SKM-1 treated with dmso at 0.1 percent for 144 hours (cell line): ENCODE measurements around the gene HIRA.

ENCODE experiments used
- DNase-seq: peaks from one replicate; lab custom pipeline; 2025; ENCODE audit not compliant: unreplicated experiment; lab: John Stamatoyannopoulos, UW

The HIRA gene

GRCh38 chr22:19287889-19288288 is 143.6 kb downstream of the HIRA start:
- DNase-seq = no peak

- no peak for DNase-seq
These were observed 144.3 kb downstream of the HIRA start for GRCh38 chr22:19287076-19287707.

DNA sequence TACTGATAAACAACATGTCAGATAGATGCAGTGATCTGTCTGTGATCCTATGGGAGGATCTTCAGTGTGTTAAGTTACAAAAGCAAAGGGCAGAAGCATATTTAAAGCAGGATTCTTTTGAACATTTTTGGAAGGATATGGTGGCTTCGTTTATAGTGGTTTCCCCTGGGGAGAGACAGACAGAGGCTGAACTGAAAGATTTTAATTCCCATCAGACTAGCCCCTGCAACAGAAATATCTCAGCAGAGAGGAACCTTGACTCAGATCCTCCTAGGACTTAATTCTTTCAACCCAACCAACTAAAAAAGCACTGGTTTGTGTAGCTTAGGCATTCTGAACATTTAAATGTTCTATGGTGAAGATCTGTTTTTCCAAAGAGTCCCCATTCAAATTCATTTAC is 145.7 kb downstream of the HIRA start:
- DNase-seq = no peak
